Hepatocyte (in vitro differentiated cells): Measurements from ENCODE around the gene TTLL7. TPM values are rescaled to one million over a fixed set of nuclear protein-coding genes. Genes with fewer than 3 reads are reported as not detected.

Experiments
- DNase-seq: peaks from one replicate; pipeline ENCODE4 v3.0.0-alpha.2; 2016; ENCODE audit warnings: low spot score
- H2AFZ ChIP-seq: fragments of 200-600 bp; sonication (generic); 2 replicates; pipeline ENCODE4 v1.6.0; 2016; ENCODE audit warnings: antibody characterized with exemption, mild to moderate bottlenecking
- H3K27ac ChIP-seq: fragments of 200-600 bp; sonication (generic); 2 replicates; pipeline ENCODE4 v1.5.1; 2016; ENCODE audit warnings: mild to moderate bottlenecking
- H3K27me3 ChIP-seq: fragments of 200-600 bp; sonication (generic); 2 replicates; pipeline ENCODE4 v1.6.1; 2016
- H3K36me3 ChIP-seq: fragments of 200-600 bp; sonication (generic); replicated peaks from 2 replicates; pipeline ENCODE4 v1.5.1; 2016; ENCODE audit warnings: low read depth; ENCODE audit not compliant: insufficient read depth
- H3K4me1 ChIP-seq: fragments of 200-600 bp; sonication (generic); 2 replicates; pipeline ENCODE4 v1.5.1; 2016; ENCODE audit warnings: mild to moderate bottlenecking, moderate library complexity; ENCODE audit not compliant: insufficient read depth
- H3K4me2 ChIP-seq: fragments of 200-600 bp; sonication (generic); 2 replicates; pipeline ENCODE4 v1.6.0; 2016
- H3K4me3 ChIP-seq: fragments of 200-600 bp; sonication (generic); 2 replicates; pipeline ENCODE4 v1.5.1; 2016; ENCODE audit warnings: mild to moderate bottlenecking
- H3K79me2 ChIP-seq: fragments of 200-600 bp; sonication (generic); 2 replicates; pipeline ENCODE4 v1.6.0; 2017; ENCODE audit warnings: mild to moderate bottlenecking
- H3K9me2 ChIP-seq: fragments of 200-600 bp; sonication (generic); replicated peaks from 2 replicates; pipeline ENCODE4 v1.6.0; 2017; ENCODE audit warnings: mild to moderate bottlenecking; ENCODE audit not compliant: insufficient read depth
- H3K9me3 ChIP-seq: fragments of 200-600 bp; sonication (generic); 2 replicates; pipeline ENCODE4 v1.5.1; 2016; ENCODE audit warnings: low read depth, mild to moderate bottlenecking
- H4K20me1 ChIP-seq: fragments of 200-600 bp; sonication (generic); 2 replicates; pipeline ENCODE4 v1.6.0; 2016; ENCODE audit warnings: mild to moderate bottlenecking; ENCODE audit not compliant: insufficient read depth, poor library complexity, severe bottlenecking
- CTCF ChIP-seq: fragments of 200-600 bp; sonication (generic); IDR thresholded peaks from 2 replicates; pipeline ENCODE4 v1.5.1; 2016; ENCODE audit warnings: antibody characterized with exemption, mild to moderate bottlenecking; ENCODE audit not compliant: poor library complexity
- EZH2 ChIP-seq: fragments of 200-600 bp; sonication (generic); IDR thresholded peaks from 2 replicates; pipeline ENCODE4 v1.6.1; 2016; ENCODE audit warnings: antibody characterized with exemption, mild to moderate bottlenecking, borderline replicate concordance
- EZH2phosphoT487 ChIP-seq: fragments of 200-600 bp; sonication (generic); IDR thresholded peaks from one replicate; pipeline ENCODE4 v1.6.1; 2018; ENCODE audit warnings: antibody characterized with exemption, mild to moderate bottlenecking, low read depth, moderate library complexity; ENCODE audit not compliant: unreplicated experiment, severe bottlenecking
- WGBS: methylation state at CpG from one replicate; pipeline ENCODE4 v1.1.6; 2016; ENCODE audit warnings: low lambda C conversion rate; ENCODE audit errors: missing lambda C conversion rate; 5-methylcytosine and 5-hydroxymethylcytosine counted together
- polyA plus RNA-seq: library from polyadenylated mRNA; unstranded; fragments of >200 nt; fragmentation: Nextera tagmentation; extraction: Ambion mirVana; gene quantifications from 2 replicates; pipeline ENCODE4 v1.2.1, GENCODE V29; 2016
- total RNA-seq: library from RNA; depleted of rRNA; stranded (reverse); fragments of >200 nt; gene quantifications from 2 replicates; pipeline ENCODE4 v1.2.3, GENCODE V29; 2014

The TTLL7 gene
- total and polyA plus RNA-seq, 2 experiments from 2014 or later = 1.9 to 3.5 TPM

- Histone ChIP-seq H3K9me3 (no peaks in the 10 kb centered on the region), H3K27ac (no peak overlapping the region), H3K27me3 (no peaks in the 10 kb centered on the region), H2AFZ (no peak overlapping the region), H3K9me2 (no peaks in the 10 kb centered on the region), H3K4me1 (peaks cover 7% of the 10 kb centered on the region), H3K4me2 (no peak overlapping the region), H3K4me3 (no peak overlapping the region), H3K36me3 (no peaks in the 10 kb centered on the region), H4K20me1 (no peaks in the 10 kb centered on the region), H3K79me2 (no peaks in the 10 kb centered on the region)
- TF ChIP-seq CTCF = no peak
- no peak for TF ChIP-seq EZH2
- no peak for TF ChIP-seq EZH2phosphoT487
- DNase-seq = no peak
- 28% methylated on average over 3 of the region's 3 CpGs for WGBS
These were observed 21.2 kb upstream of the TTLL7 start for GRCh38 chr1:84020151-84020550.

GRCh38 chr1:84019217-84019616 lies 20.3 kb upstream of the TTLL7 start:
- WGBS = 69% methylated on average over 1 of the region's 1 CpG

GRCh38 chr1:84013708-84014107 lies 14.8 kb upstream of the TTLL7 start:
- Histone ChIP-seq H3K4me3 (no peak overlapping the region), H3K27me3 (no peaks in the 10 kb centered on the region), H3K79me2 (no peaks in the 10 kb centered on the region), H3K9me2 (no peaks in the 10 kb centered on the region), H4K20me1 (no peaks in the 10 kb centered on the region), H3K27ac (no peak overlapping the region), H3K4me2 (no peak overlapping the region), H3K9me3 (no peaks in the 10 kb centered on the region), H3K36me3 (no peaks in the 10 kb centered on the region), H2AFZ (no peak overlapping the region), H3K4me1 (no peaks in the 10 kb centered on the region)
- DNase-seq = no peak
- 83% methylated on average over 3 of the region's 3 CpGs for WGBS
- TF ChIP-seq EZH2 (no peak), CTCF (no peak), EZH2phosphoT487 (no peak)

More at GRCh38 chr1:84019217-84019616, 20.3 kb upstream of the TTLL7 start:
- H3K9me2 ChIP-seq = no peaks in the 10 kb centered on the region
- H3K4me3 ChIP-seq = no peak overlapping the region
- no peaks in the 10 kb centered on the region for H3K9me3 ChIP-seq
- DNase-seq = no peak
- no peak overlapping the region for H3K27ac ChIP-seq
- no peaks in the 10 kb centered on the region for H3K36me3 ChIP-seq
- TF ChIP-seq CTCF (no peak), EZH2 (no peak), EZH2phosphoT487 (no peak)
- no peak overlapping the region for H3K4me2 ChIP-seq
- no peaks in the 10 kb centered on the region for H4K20me1 ChIP-seq
- H3K27me3 ChIP-seq = no peaks in the 10 kb centered on the region
- H3K79me2 ChIP-seq = no peaks in the 10 kb centered on the region
- peaks cover 7% of the 10 kb centered on the region for H3K4me1 ChIP-seq
- no peak overlapping the region for H2AFZ ChIP-seq

- DNase-seq = no peak
- Histone ChIP-seq H3K27ac (no peak overlapping the region), H3K4me3 (no peak overlapping the region), H3K9me3 (no peaks in the 10 kb centered on the region), H3K4me2 (no peak overlapping the region), H3K27me3 (no peaks in the 10 kb centered on the region), H4K20me1 (no peaks in the 10 kb centered on the region), H3K36me3 (no peaks in the 10 kb centered on the region), H2AFZ (no peak overlapping the region), H3K9me2 (no peaks in the 10 kb centered on the region), H3K79me2 (no peaks in the 10 kb centered on the region), H3K4me1 (no peaks in the 10 kb centered on the region)
- WGBS = 96% methylated on average over 3 of the region's 3 CpGs
- TF ChIP-seq EZH2 (no peak), EZH2phosphoT487 (no peak), CTCF (no peak)
These were observed 13.1 kb upstream of the TTLL7 start for GRCh38 chr1:84012018-84012417.
